K562 (cell line): ENCODE measurements around the gene NOTCH1. TPM values are rescaled to one million over a fixed set of nuclear protein-coding genes. Genes with fewer than 3 reads are reported as not detected.

Experiments
- ATAC-seq: fragments of 200-7000 bp; cut with Tn5 transposase; 3 replicates; pipeline ENCODE4 v1.9.1; 2020; ENCODE audit warnings: moderate library complexity
- BruUV-seq: library from RNA; stranded (reverse); fragments of 400-500 nt; replicated peaks from 2 replicates; lab custom pipeline; 2021; lab: Mats Ljungman, UMichigan
- CTCF ChIA-PET: fragments of 300-600 bp; formaldehyde crosslinking; extraction: SDS; loops from one replicate; lab custom pipeline; 2021; ENCODE audit warnings: low intra/inter-chr PET ratio; lab: Yijun Ruan, JAX
- POLR2A ChIA-PET: fragments of 300-600, 350-650 bp; sonication (Branson Sonifier 250); formaldehyde crosslinking; extraction: SDS; loops from one replicate; lab custom pipeline; 2021; ENCODE audit warnings: antibody characterized with exemption, inconsistent platforms; lab: Yijun Ruan, JAX
- DNase-seq, 4 experiments: peaks; one replicate each; pipeline versions ENCODE4 v3.0.0 to v3.0.0-alpha.2; 2011 to 2018; ENCODE audit warnings: low spot score in 3 of 4, mixed read lengths in 3 of 4; ENCODE audit errors: extremely low read depth in 1 of 4
- FAIRE-seq: peaks from 2 replicates; lab custom pipeline; 2011; peaks lifted over from hg19 to GRCh38; lab: Jason Lieb, UNC
- H2AFZ ChIP-seq: 2 replicates; pipeline ENCODE4 v1.6.0; 2011; ENCODE audit warnings: low read depth, low read length, control low read depth, inconsistent platforms
- H3K27ac ChIP-seq: fragments of 200-600 bp; 3 replicates; pipeline ENCODE4 v1.8.0; 2011; ENCODE audit warnings: low read depth, mild to moderate bottlenecking, control low read depth, inconsistent platforms, low read length, moderate library complexity, mixed read lengths; ENCODE audit errors: extremely low read depth
- H3K27me3 ChIP-seq, 2 experiments: fragments of 300-600 bp in 1 of 2; 2 replicates in 1 of 2; 3 replicates in 1 of 2; pipeline versions ENCODE4 v1.6.0 to v1.8.0; 2011; ENCODE audit warnings: inconsistent platforms in 2 of 2, low read length in 2 of 2, mild to moderate bottlenecking in 1 of 2, mixed read lengths in 1 of 2, moderate library complexity in 1 of 2; ENCODE audit not compliant: control insufficient read depth in 2 of 2, insufficient read depth in 2 of 2
- H3K36me3 ChIP-seq: fragments of 300-600 bp; 3 replicates; pipeline ENCODE4 v1.8.0; 2011; ENCODE audit warnings: mild to moderate bottlenecking, low read length, inconsistent platforms; ENCODE audit not compliant: control insufficient read depth, insufficient read depth
- H3K4me1 ChIP-seq, 2 experiments: fragments of 200-600 bp in 1 of 2; replicated peaks in 1 of 2; 2 replicates in 1 of 2; 3 replicates in 1 of 2; pipeline versions ENCODE4 v1.5.1 to v1.8.0; 2011; ENCODE audit warnings: inconsistent platforms in 2 of 2, low read length in 2 of 2, mild to moderate bottlenecking in 1 of 2, mixed read lengths in 1 of 2, moderate library complexity in 1 of 2; ENCODE audit not compliant: control insufficient read depth in 2 of 2, insufficient read depth in 2 of 2
- H3K4me2 ChIP-seq: 2 replicates; pipeline ENCODE4 v1.6.1; 2011; ENCODE audit warnings: low read length, control low read depth, inconsistent platforms, mixed read lengths; ENCODE audit not compliant: insufficient read depth
- H3K4me3 ChIP-seq: fragments of 200-600 bp; sonication (generic), shearing (Covaris generic); 2 replicates; pipeline ENCODE4 v1.5.1; 2016; ENCODE audit warnings: control low read depth, inconsistent platforms
- H3K79me2 ChIP-seq: fragments of 200-600 bp; 3 replicates; pipeline ENCODE4 v1.8.0; 2011; ENCODE audit warnings: low read length, inconsistent platforms; ENCODE audit not compliant: control insufficient read depth, insufficient read depth
- H3K9ac ChIP-seq, 2 experiments: 2 replicates each; pipeline versions ENCODE4 v1.6.0 to v1.6.1; 2011; ENCODE audit warnings: low read depth in 2 of 2, low read length in 2 of 2, control low read depth in 1 of 2, inconsistent platforms in 1 of 2, mild to moderate bottlenecking in 1 of 2, mixed read lengths in 1 of 2; ENCODE audit not compliant: insufficient read depth in 1 of 2
- H3K9me1 ChIP-seq: one replicate; pipeline ENCODE4 v1.6.0; 2011; ENCODE audit warnings: inconsistent platforms, mild to moderate bottlenecking, low read length, moderate library complexity; ENCODE audit not compliant: control insufficient read depth, insufficient read depth
- H3K9me3 ChIP-seq: replicated peaks from 2 replicates; pipeline ENCODE4 v1.5.1; 2011; ENCODE audit warnings: low read depth, low read length, inconsistent platforms; ENCODE audit not compliant: control insufficient read depth, insufficient read depth
- H4K20me1 ChIP-seq: replicated peaks from 2 replicates; pipeline ENCODE4 v1.6.1; 2011; ENCODE audit warnings: low read length, inconsistent platforms, mixed read lengths; ENCODE audit not compliant: control insufficient read depth, insufficient read depth
- E4F1 ChIP-seq: fragments of 250-450 bp; sonication (Bioruptor Pico); IDR thresholded peaks from 2 replicates; pipeline ENCODE4 v1.5.0; 2021; ENCODE audit warnings: mild to moderate bottlenecking, borderline replicate concordance
- HNRNPLL ChIP-seq: fragments of 200-400 bp; formaldehyde crosslinking; IDR thresholded peaks from 2 replicates; pipeline ENCODE4 v1.6.1; 2017; ENCODE audit warnings: low read length, low read depth, mild to moderate bottlenecking; ENCODE audit not compliant: poor library complexity, severe bottlenecking
- HNRNPUL1 ChIP-seq: fragments of 200-400 bp; formaldehyde crosslinking; IDR thresholded peaks from 2 replicates; pipeline ENCODE4 v1.6.1; 2017; ENCODE audit warnings: low read length
- MCM7 ChIP-seq, 2 experiments: fragments of 450-650 bp; IDR thresholded peaks; 2 replicates each; pipeline ENCODE4 v1.6.1; 2016 to 2018
- ZBTB17 ChIP-seq: fragments of 450-650 bp; formaldehyde crosslinking; IDR thresholded peaks from 2 replicates; pipeline ENCODE4 v1.4.0; 2020; ENCODE audit warnings: mild to moderate bottlenecking
- ZBTB9 ChIP-seq: fragments of 450-650 bp; formaldehyde crosslinking; IDR thresholded peaks from 2 replicates; pipeline ENCODE4 v1.4.0; 2020; ENCODE audit warnings: mild to moderate bottlenecking, moderate library complexity
- ZNF695 ChIP-seq: fragments of 450-650 bp; formaldehyde crosslinking; IDR thresholded peaks from 2 replicates; pipeline ENCODE4 v1.4.0; 2020; ENCODE audit warnings: mild to moderate bottlenecking, moderate library complexity
- ZNF79 ChIP-seq: fragments of 250-450 bp; sonication (Bioruptor Pico); IDR thresholded peaks from 2 replicates; pipeline ENCODE4 v1.4.0; 2020; ENCODE audit warnings: low read depth, mild to moderate bottlenecking, moderate library complexity
- WGBS: fragments of 100-300 bp; shearing (Covaris generic); methylation state at CpG from one replicate; pipeline ENCODE4 v1.1.6; 2016; ENCODE audit warnings: low coverage, mixed read lengths; ENCODE audit not compliant: insufficient coverage; ENCODE audit errors: missing lambda C conversion rate; 5-methylcytosine and 5-hydroxymethylcytosine counted together
- in situ Hi-C: fragments of 300-500 bp; cut with MboI; formaldehyde crosslinking; loops from 4 replicates; pipeline ENCODE4 v1.15.0; 2018; ENCODE audit warnings: inconsistent platforms, mixed read lengths
- intact Hi-C: fragments of 100-400 bp; cut with micrococcal nuclease; formaldehyde crosslinking; loops from 2 replicates; pipeline ENCODE4 v1.14.2; 2022
- polyA plus RNA-seq, 8 experiments: library from polyadenylated mRNA; depleted of rRNA in 4 of 8; stranded (reverse) in 5 of 8; unstranded in 3 of 8; fragments of >200 nt; fragmentation: Nextera tagmentation in 2 of 8; fragmentation: Illumina TruSeq in 1 of 8; extraction: Ambion mirVana in 2 of 8; extraction: Trizol in 1 of 8; gene quantifications; 2 replicates each; pipeline versions ENCODE4 v1.2.1 to v1.2.3, GENCODE V29; 2011 to 2014; ENCODE audit warnings: inconsistent platforms in 1 of 8, missing spikeins in 1 of 8
- total RNA-seq, 7 experiments: library from RNA; depleted of rRNA in 6 of 7; stranded (reverse); fragments of >200 nt in 6 of 7; fragmentation: Illumina TruSeq in 2 of 7; extraction: Trizol in 2 of 7; gene quantifications; 2 replicates each; pipeline versions ENCODE4 v1.2.1 to v1.2.3, GENCODE V29; 2011 to 2021; ENCODE audit warnings: low replicate concordance in 1 of 7
- TF ChIP-seq, protein P1 (sequence below): sonication (generic); formaldehyde crosslinking; IDR thresholded peaks from 2 replicates; pipeline ENCODE4 v1.8.1; 2023; ENCODE audit warnings: mild to moderate bottlenecking, missing genetic modification reagents, moderate library complexity
- TF ChIP-seq, protein P2 (sequence below): fragments of 450-650 bp; formaldehyde crosslinking; conservative IDR thresholded peaks from 2 replicates; pipeline ENCODE4 v1.4.0; 2022; ENCODE audit warnings: mild to moderate bottlenecking, missing genetic modification characterization
- TF ChIP-seq, protein P3 (sequence below): sonication (generic); formaldehyde crosslinking; IDR thresholded peaks from 2 replicates; pipeline ENCODE4 v1.8.0; 2023; ENCODE audit warnings: missing genetic modification reagents, mild to moderate bottlenecking, borderline replicate concordance

Gene NOTCH1
- total and polyA plus RNA-seq, 9 of the 15 experiments (the other 6 are each of a cell fraction or from before 2014, with no cell fraction given), result 0.03 to 31.4 (median 2.3) TPM

DNA sequence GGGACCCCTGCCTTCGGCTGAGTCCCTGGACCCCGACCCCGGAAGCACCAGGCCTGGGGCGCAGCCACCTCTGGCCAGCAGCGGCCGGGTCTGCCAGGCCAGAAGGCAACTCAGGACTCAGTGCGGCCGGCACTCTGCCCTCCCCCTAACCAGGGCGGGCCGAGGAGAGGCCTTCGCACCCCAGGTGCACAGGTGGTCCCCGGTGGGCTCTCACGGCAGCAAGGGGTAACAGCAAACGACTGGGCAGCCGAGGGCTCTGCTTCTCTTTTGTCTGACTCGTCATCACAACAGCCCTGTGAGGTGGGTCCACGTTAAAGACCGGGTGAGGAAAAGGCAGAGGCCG lies 20.7 kb upstream of the NOTCH1 start:
- Histone ChIP-seq H3K9me1 (no peaks in the 10 kb centered on the region), H3K4me1 (peaks cover 14 to 75% of the 10 kb centered on the region in 2 experiments; a peak in 4 of 5 replicates), H3K4me3 (no peak overlapping the region), H4K20me1 (0 out of 2 replicates have a peak, but pooled peaks cover 3% of the 10 kb centered on the region), H3K79me2 (no peaks in the 10 kb centered on the region), H3K9me3 (no peaks in the 10 kb centered on the region), H3K27me3 (peaks cover 0 to 38% of the 10 kb centered on the region in 2 experiments; a peak in 3 of 5 replicates), H3K9ac (no peak overlapping the region), H3K4me2 (no peak overlapping the region), H3K36me3 (no peaks in the 10 kb centered on the region), H2AFZ (no peak overlapping the region), H3K27ac (no peak overlapping the region)
- CTCF ChIA-PET, result no interaction called here
- ATAC-seq (no peak), FAIRE-seq (no peak), DNase-seq (no peak)
- BruUV-seq, result no TSS peak
- POLR2A ChIA-PET, result no interaction called here
- in situ Hi-C loops, result no loop called here
- intact Hi-C loops, result no loop called here
- 65% methylated on average over 17 of the region's 19 CpGs for WGBS
- TF ChIP-seq ZBTB9 (CRISPR knock-in tag), result no peak
- TF ChIP-seq ZBTB17 (CRISPR knock-in tag), result no peak
- TF ChIP-seq ZNF695 (CRISPR knock-in tag), result no peak
- no peak for TF ChIP-seq MCM7 (IDR thresholded peaks at IDR 0.05)
- no peak for TF ChIP-seq ZNF79 (CRISPR knock-in tag)
- no peak for TF ChIP-seq E4F1
- TF ChIP-seq, protein P1, sequence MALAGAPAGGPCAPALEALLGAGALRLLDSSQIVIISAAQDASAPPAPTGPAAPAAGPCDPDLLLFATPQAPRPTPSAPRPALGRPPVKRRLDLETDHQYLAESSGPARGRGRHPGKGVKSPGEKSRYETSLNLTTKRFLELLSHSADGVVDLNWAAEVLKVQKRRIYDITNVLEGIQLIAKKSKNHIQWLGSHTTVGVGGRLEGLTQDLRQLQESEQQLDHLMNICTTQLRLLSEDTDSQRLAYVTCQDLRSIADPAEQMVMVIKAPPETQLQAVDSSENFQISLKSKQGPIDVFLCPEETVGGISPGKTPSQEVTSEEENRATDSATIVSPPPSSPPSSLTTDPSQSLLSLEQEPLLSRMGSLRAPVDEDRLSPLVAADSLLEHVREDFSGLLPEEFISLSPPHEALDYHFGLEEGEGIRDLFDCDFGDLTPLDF, result no peak
- TF ChIP-seq HNRNPUL1, result no peak
- TF ChIP-seq HNRNPLL, result no peak
- TF ChIP-seq, protein P2, sequence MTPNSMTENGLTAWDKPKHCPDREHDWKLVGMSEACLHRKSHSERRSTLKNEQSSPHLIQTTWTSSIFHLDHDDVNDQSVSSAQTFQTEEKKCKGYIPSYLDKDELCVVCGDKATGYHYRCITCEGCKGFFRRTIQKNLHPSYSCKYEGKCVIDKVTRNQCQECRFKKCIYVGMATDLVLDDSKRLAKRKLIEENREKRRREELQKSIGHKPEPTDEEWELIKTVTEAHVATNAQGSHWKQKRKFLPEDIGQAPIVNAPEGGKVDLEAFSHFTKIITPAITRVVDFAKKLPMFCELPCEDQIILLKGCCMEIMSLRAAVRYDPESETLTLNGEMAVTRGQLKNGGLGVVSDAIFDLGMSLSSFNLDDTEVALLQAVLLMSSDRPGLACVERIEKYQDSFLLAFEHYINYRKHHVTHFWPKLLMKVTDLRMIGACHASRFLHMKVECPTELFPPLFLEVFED (CRISPR knock-in tag), result no peak
- TF ChIP-seq, protein P3, sequence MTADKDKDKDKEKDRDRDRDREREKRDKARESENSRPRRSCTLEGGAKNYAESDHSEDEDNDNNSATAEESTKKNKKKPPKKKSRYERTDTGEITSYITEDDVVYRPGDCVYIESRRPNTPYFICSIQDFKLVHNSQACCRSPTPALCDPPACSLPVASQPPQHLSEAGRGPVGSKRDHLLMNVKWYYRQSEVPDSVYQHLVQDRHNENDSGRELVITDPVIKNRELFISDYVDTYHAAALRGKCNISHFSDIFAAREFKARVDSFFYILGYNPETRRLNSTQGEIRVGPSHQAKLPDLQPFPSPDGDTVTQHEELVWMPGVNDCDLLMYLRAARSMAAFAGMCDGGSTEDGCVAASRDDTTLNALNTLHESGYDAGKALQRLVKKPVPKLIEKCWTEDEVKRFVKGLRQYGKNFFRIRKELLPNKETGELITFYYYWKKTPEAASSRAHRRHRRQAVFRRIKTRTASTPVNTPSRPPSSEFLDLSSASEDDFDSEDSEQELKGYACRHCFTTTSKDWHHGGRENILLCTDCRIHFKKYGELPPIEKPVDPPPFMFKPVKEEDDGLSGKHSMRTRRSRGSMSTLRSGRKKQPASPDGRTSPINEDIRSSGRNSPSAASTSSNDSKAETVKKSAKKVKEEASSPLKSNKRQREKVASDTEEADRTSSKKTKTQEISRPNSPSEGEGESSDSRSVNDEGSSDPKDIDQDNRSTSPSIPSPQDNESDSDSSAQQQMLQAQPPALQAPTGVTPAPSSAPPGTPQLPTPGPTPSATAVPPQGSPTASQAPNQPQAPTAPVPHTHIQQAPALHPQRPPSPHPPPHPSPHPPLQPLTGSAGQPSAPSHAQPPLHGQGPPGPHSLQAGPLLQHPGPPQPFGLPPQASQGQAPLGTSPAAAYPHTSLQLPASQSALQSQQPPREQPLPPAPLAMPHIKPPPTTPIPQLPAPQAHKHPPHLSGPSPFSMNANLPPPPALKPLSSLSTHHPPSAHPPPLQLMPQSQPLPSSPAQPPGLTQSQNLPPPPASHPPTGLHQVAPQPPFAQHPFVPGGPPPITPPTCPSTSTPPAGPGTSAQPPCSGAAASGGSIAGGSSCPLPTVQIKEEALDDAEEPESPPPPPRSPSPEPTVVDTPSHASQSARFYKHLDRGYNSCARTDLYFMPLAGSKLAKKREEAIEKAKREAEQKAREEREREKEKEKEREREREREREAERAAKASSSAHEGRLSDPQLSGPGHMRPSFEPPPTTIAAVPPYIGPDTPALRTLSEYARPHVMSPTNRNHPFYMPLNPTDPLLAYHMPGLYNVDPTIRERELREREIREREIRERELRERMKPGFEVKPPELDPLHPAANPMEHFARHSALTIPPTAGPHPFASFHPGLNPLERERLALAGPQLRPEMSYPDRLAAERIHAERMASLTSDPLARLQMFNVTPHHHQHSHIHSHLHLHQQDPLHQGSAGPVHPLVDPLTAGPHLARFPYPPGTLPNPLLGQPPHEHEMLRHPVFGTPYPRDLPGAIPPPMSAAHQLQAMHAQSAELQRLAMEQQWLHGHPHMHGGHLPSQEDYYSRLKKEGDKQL (CRISPR knock-in tag), result no peak
